NB4 (cell line): Measurements from ENCODE around the gene FRY.

ENCODE experiments used
- DNase-seq: peaks from one replicate; pipeline ENCODE4 v3.0.0; 2010; ENCODE audit warnings: low read depth
- H3K4me3 ChIP-seq: one replicate; pipeline ENCODE4 v1.5.1; 2011; ENCODE audit warnings: mild to moderate bottlenecking, low read depth, low read length, moderate library complexity
- CTCF ChIP-seq: IDR thresholded peaks from one replicate; pipeline ENCODE4 v1.5.1; 2012; ENCODE audit warnings: low read depth, low read length
- MAX ChIP-seq: IDR thresholded peaks from 2 replicates; pipeline ENCODE4 v1.6.1; 2011; ENCODE audit warnings: low read depth, low read length
- MYC ChIP-seq: IDR thresholded peaks from 2 replicates; pipeline ENCODE4 v1.6.1; 2011; ENCODE audit warnings: low read depth, low read length
- POLR2A ChIP-seq: IDR thresholded peaks from 2 replicates; pipeline ENCODE4 v1.6.1; 2011; ENCODE audit warnings: mild to moderate bottlenecking; ENCODE audit not compliant: insufficient read length; ENCODE audit errors: extremely low read depth

FRY gene

GRCh38 chr13:32214071-32214470 lies 182.5 kb downstream of the FRY start:
- H3K4me3 ChIP-seq = no peak overlapping the region
- DNase-seq = no peak
- no peak for TF ChIP-seq MAX
- no peak for TF ChIP-seq CTCF
- no peak for TF ChIP-seq MYC
- TF ChIP-seq POLR2A = no peak

GRCh38 chr13:32216281-32216680 lies 184.7 kb downstream of the FRY start:
- DNase-seq = no peak
- H3K4me3 ChIP-seq = no peak overlapping the region
- TF ChIP-seq CTCF (no peak), POLR2A (no peak), MYC (no peak), MAX (no peak)

GRCh38 chr13:32222046-32222676 lies 190.6 kb downstream of the FRY start:
- DNase-seq = no peak
- H3K4me3 ChIP-seq = no peak overlapping the region
- TF ChIP-seq MYC (no peak), MAX (no peak), POLR2A (no peak), CTCF (no peak)

GRCh38 chr13:32224916-32225315 lies 193.3 kb downstream of the FRY start:
- no peak for DNase-seq
- no peak for TF ChIP-seq CTCF
- no peak for TF ChIP-seq POLR2A
- TF ChIP-seq MAX = no peak
- TF ChIP-seq MYC = no peak

GRCh38 chr13:32225481-32225931 lies 193.9 kb downstream of the FRY start:
- H3K4me3 ChIP-seq = no peak overlapping the region
- TF ChIP-seq MYC (no peak), POLR2A (no peak)
- DNase-seq = no peak

More at GRCh38 chr13:32224916-32225315, 193.3 kb downstream of the FRY start:
- H3K4me3 ChIP-seq = no peak overlapping the region

- TF ChIP-seq POLR2A = no peak
- no peak for TF ChIP-seq MAX
- DNase-seq = no peak
These were observed 196.9 kb downstream of the FRY start for GRCh38 chr13:32228330-32229041.

More at GRCh38 chr13:32228330-32229041, 196.9 kb downstream of the FRY start:
- H3K4me3 ChIP-seq = no peak overlapping the region
